GM23338 (cell line): ENCODE measurements around the gene PDHX. TPM values are rescaled to one million over a fixed set of nuclear protein-coding genes. Genes with fewer than 3 reads are reported as not detected.

ENCODE experiments used
- ATAC-seq: fragments of 200-7000 bp; cut with Tn5 transposase; 3 replicates; pipeline ENCODE4 v1.9.1; 2020
- DNase-seq: peaks from one replicate; pipeline ENCODE4 v3.0.0-alpha.2; 2015; ENCODE audit warnings: low spot score
- H2AFZ ChIP-seq: fragments of 200-600 bp; sonication (generic); 2 replicates; pipeline ENCODE4 v1.8.0; 2016; ENCODE audit warnings: antibody characterized with exemption, mild to moderate bottlenecking, moderate library complexity
- H3F3A ChIP-seq: fragments of 200-600 bp; sonication (generic); replicated peaks from 2 replicates; pipeline ENCODE4 v1.8.0; 2017; ENCODE audit warnings: antibody characterized with exemption, mixed run types, low read depth
- H3K27ac ChIP-seq: fragments of 200-600 bp; sonication (generic); 2 replicates; pipeline ENCODE4 v1.6.1; 2016; ENCODE audit warnings: low read depth
- H3K27me3 ChIP-seq: fragments of 200-600 bp; sonication (generic); 2 replicates; pipeline ENCODE4 v1.8.0; 2016; ENCODE audit warnings: mild to moderate bottlenecking, mixed run types, moderate library complexity; ENCODE audit not compliant: insufficient read depth
- H3K36me3 ChIP-seq: fragments of 200-600 bp; sonication (generic); 2 replicates; pipeline ENCODE4 v1.8.0; 2016; ENCODE audit warnings: mild to moderate bottlenecking; ENCODE audit not compliant: insufficient read depth
- H3K4me1 ChIP-seq: fragments of 200-600 bp; sonication (generic); 2 replicates; pipeline ENCODE4 v1.8.0; 2016; ENCODE audit warnings: mild to moderate bottlenecking, moderate library complexity; ENCODE audit not compliant: insufficient read depth
- H3K4me2 ChIP-seq: fragments of 200-600 bp; sonication (generic); 2 replicates; pipeline ENCODE4 v1.7.1; 2017; ENCODE audit warnings: mixed run types
- H3K4me3 ChIP-seq: fragments of 200-600 bp; sonication (generic); 2 replicates; pipeline ENCODE4 v1.6.1; 2016; ENCODE audit warnings: mixed run types
- H3K79me2 ChIP-seq: fragments of 200-600 bp; sonication (generic); replicated peaks from 2 replicates; pipeline ENCODE4 v1.8.0; 2017; ENCODE audit warnings: mild to moderate bottlenecking; ENCODE audit not compliant: insufficient read depth
- H3K9me2 ChIP-seq: fragments of 200-600 bp; sonication (generic); 2 replicates; pipeline ENCODE4 v1.8.0; 2017; ENCODE audit not compliant: insufficient read depth
- H4K20me1 ChIP-seq: fragments of 200-600 bp; sonication (generic); replicated peaks from 2 replicates; pipeline ENCODE4 v1.8.0; 2017; ENCODE audit warnings: mild to moderate bottlenecking; ENCODE audit not compliant: insufficient read depth
- H3K27ac Mint-ChIP-seq: 2 replicates; pipeline ENCODE4 v1.8.0; 2020; ENCODE audit warnings: inconsistent platforms, mild to moderate bottlenecking, moderate library complexity, mixed read lengths
- H3K27me3 Mint-ChIP-seq: 3 replicates; pipeline ENCODE4 v1.8.0; 2022; ENCODE audit warnings: low read depth, mild to moderate bottlenecking, moderate library complexity, mixed read lengths, inconsistent platforms; ENCODE audit not compliant: insufficient read depth, poor library complexity
- H3K36me3 Mint-ChIP-seq: 3 replicates; pipeline ENCODE4 v1.8.0; 2021; ENCODE audit warnings: low read depth, mild to moderate bottlenecking, inconsistent platforms, moderate library complexity, mixed read lengths
- H3K4me1 Mint-ChIP-seq: 3 replicates; pipeline ENCODE4 v1.8.0; 2020; ENCODE audit warnings: mild to moderate bottlenecking, inconsistent platforms, mixed read lengths
- H3K4me3 Mint-ChIP-seq: 3 replicates; pipeline ENCODE4 v1.8.0; 2021; ENCODE audit warnings: moderate library complexity, mild to moderate bottlenecking, inconsistent platforms, mixed read lengths
- H3K9me3 Mint-ChIP-seq: 3 replicates; pipeline ENCODE4 v1.8.0; 2020; ENCODE audit warnings: moderate library complexity, mild to moderate bottlenecking, inconsistent platforms, mixed read lengths
- CREB1 ChIP-seq: fragments of 250-450 bp; sonication (Bioruptor Pico); IDR thresholded peaks from 2 replicates; pipeline ENCODE4 v1.5.0; 2020; ENCODE audit warnings: low read depth, mild to moderate bottlenecking, moderate library complexity
- EZH2 ChIP-seq: fragments of 200-600 bp; sonication (generic); IDR thresholded peaks from one replicate; pipeline ENCODE4 v1.8.0; 2017; ENCODE audit warnings: antibody characterized with exemption, mild to moderate bottlenecking, low read depth; ENCODE audit not compliant: unreplicated experiment
- EZH2phosphoT487 ChIP-seq: fragments of 200-600 bp; sonication (generic); IDR thresholded peaks from one replicate; pipeline ENCODE4 v1.8.1; 2018; ENCODE audit warnings: antibody characterized with exemption; ENCODE audit not compliant: unreplicated experiment
- NANOG ChIP-seq: IDR thresholded peaks from 2 replicates; pipeline ENCODE4 v1.6.1; 2016; ENCODE audit warnings: antibody characterized with exemption, borderline replicate concordance
- POLR2AphosphoS5 ChIP-seq: IDR thresholded peaks from 2 replicates; pipeline ENCODE4 v1.6.1; 2016; ENCODE audit warnings: antibody characterized with exemption, low read depth
- ZNF331 ChIP-seq: fragments of 250-450 bp; sonication (Bioruptor Pico); IDR thresholded peaks from 2 replicates; pipeline ENCODE4 v1.5.0; 2020; ENCODE audit warnings: low read depth, mild to moderate bottlenecking, moderate library complexity
- polyA plus RNA-seq: library from polyadenylated mRNA; unstranded; fragments of >200 nt; fragmentation: Nextera tagmentation; extraction: Ambion mirVana; gene quantifications from 2 replicates; pipeline ENCODE4 v1.2.1, GENCODE V29; 2016
- total RNA-seq: library from RNA; depleted of rRNA; stranded (reverse); fragments of >200 nt; shearing (Covaris generic); gene quantifications from 2 replicates; pipeline ENCODE4 v1.2.3, GENCODE V29; 2014
- TF ChIP-seq, protein P1 (sequence below): fragments of 250-450 bp; sonication (Bioruptor Pico); IDR thresholded peaks from 2 replicates; pipeline ENCODE4 v1.5.0; 2020; ENCODE audit warnings: mild to moderate bottlenecking, moderate library complexity
- TF ChIP-seq, protein P2 (sequence below), 2 experiments: fragments of 200-600 bp in 1 of 2; sonication (generic) in 1 of 2; conservative IDR thresholded peaks; 2 replicates each; pipeline versions ENCODE4 v1.5.1 to v1.6.1; 2016 to 2017; ENCODE audit warnings: antibody characterized with exemption in 2 of 2, low read depth in 2 of 2, mild to moderate bottlenecking in 2 of 2, moderate library complexity in 1 of 2
- TF ChIP-seq, protein P3 (sequence below): IDR thresholded peaks from one replicate; pipeline ENCODE4 v1.6.1; 2018; ENCODE audit warnings: antibody characterized with exemption; ENCODE audit not compliant: unreplicated experiment

The PDHX gene
- total and polyA plus RNA-seq, 2 experiments from 2014 or later = 36.9 to 40.2 TPM

DNA sequence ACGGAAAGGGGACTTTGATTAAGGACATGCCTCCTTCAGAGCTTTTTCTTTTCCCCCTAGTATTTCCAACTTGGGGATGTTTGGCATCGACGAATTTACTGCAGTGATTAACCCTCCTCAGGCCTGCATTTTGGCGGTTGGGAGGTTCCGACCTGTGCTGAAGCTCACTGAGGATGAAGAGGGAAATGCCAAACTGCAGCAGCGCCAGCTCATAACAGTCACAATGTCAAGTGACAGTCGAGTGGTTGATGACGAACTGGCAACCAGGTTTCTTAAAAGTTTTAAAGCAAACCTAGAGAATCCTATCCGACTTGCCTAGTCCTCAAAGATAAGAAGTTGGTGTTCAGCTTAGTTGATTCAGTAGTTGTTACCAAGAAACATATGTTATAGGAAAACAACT is 78.4 kb downstream of the PDHX start:
- H3K79me2 ChIP-seq = no peaks in the 10 kb centered on the region
- no peak overlapping the region for H3K27ac ChIP-seq
- Mint-ChIP-seq H3K9me3 (no peaks in the 10 kb centered on the region), H3K4me1 (no peaks in the 10 kb centered on the region), H3K27ac (no peak overlapping the region), H3K36me3 (no peaks in the 10 kb centered on the region), H3K4me3 (no peak overlapping the region), H3K27me3 (no peaks in the 10 kb centered on the region)
- no peaks in the 10 kb centered on the region for H4K20me1 ChIP-seq
- TF ChIP-seq NANOG = no peak
- TF ChIP-seq CREB1 (CRISPR knock-in tag) = no peak
- TF ChIP-seq EZH2phosphoT487 = no peak
- no peak overlapping the region for H3K4me3 ChIP-seq
- no peaks in the 10 kb centered on the region for H3K9me2 ChIP-seq
- no peaks in the 10 kb centered on the region for H3K27me3 ChIP-seq
- H3K36me3 ChIP-seq = no peaks in the 10 kb centered on the region
- H3F3A ChIP-seq = no peaks in the 10 kb centered on the region
- no peak overlapping the region for H2AFZ ChIP-seq
- no peak for ATAC-seq
- H3K4me1 ChIP-seq = no peaks in the 10 kb centered on the region
- H3K4me2 ChIP-seq = no peak overlapping the region
- no peak for DNase-seq

DNA sequence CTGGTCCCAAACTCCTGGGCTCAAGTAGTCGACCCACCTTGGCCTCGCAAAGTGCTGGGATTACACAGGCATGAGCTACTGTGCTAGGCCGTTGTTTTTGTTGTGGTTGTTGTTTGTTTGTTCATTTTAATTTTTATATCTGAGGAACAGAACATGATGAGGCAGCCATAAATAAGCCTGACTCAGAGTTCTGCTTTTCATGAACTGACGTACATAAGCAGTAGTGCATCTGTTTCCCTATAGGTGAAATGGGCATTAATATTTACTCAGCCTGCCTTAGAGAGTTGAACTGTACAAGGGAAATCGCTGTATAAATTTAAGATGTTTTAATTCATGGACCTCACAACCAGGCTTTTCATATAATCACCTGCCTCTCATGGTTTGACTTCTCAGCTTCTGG is 80.5 kb downstream of the PDHX start:
- Histone ChIP-seq H3K36me3 (no peaks in the 10 kb centered on the region), H3K9me2 (no peaks in the 10 kb centered on the region), H3K27me3 (no peaks in the 10 kb centered on the region), H2AFZ (no peak overlapping the region), H3K27ac (no peak overlapping the region), H4K20me1 (no peaks in the 10 kb centered on the region), H3K4me1 (no peaks in the 10 kb centered on the region), H3K4me3 (no peak overlapping the region), H3K79me2 (no peaks in the 10 kb centered on the region), H3K4me2 (no peak overlapping the region), H3F3A (no peaks in the 10 kb centered on the region)
- H3K9me3 Mint-ChIP-seq = no peaks in the 10 kb centered on the region
- H3K4me3 Mint-ChIP-seq = no peak overlapping the region
- DNase-seq = no peak
- no peaks in the 10 kb centered on the region for H3K4me1 Mint-ChIP-seq
- no peak for ATAC-seq
- no peaks in the 10 kb centered on the region for H3K36me3 Mint-ChIP-seq
- H3K27me3 Mint-ChIP-seq = no peaks in the 10 kb centered on the region
- H3K27ac Mint-ChIP-seq = no peak overlapping the region
- TF ChIP-seq, protein P1, sequence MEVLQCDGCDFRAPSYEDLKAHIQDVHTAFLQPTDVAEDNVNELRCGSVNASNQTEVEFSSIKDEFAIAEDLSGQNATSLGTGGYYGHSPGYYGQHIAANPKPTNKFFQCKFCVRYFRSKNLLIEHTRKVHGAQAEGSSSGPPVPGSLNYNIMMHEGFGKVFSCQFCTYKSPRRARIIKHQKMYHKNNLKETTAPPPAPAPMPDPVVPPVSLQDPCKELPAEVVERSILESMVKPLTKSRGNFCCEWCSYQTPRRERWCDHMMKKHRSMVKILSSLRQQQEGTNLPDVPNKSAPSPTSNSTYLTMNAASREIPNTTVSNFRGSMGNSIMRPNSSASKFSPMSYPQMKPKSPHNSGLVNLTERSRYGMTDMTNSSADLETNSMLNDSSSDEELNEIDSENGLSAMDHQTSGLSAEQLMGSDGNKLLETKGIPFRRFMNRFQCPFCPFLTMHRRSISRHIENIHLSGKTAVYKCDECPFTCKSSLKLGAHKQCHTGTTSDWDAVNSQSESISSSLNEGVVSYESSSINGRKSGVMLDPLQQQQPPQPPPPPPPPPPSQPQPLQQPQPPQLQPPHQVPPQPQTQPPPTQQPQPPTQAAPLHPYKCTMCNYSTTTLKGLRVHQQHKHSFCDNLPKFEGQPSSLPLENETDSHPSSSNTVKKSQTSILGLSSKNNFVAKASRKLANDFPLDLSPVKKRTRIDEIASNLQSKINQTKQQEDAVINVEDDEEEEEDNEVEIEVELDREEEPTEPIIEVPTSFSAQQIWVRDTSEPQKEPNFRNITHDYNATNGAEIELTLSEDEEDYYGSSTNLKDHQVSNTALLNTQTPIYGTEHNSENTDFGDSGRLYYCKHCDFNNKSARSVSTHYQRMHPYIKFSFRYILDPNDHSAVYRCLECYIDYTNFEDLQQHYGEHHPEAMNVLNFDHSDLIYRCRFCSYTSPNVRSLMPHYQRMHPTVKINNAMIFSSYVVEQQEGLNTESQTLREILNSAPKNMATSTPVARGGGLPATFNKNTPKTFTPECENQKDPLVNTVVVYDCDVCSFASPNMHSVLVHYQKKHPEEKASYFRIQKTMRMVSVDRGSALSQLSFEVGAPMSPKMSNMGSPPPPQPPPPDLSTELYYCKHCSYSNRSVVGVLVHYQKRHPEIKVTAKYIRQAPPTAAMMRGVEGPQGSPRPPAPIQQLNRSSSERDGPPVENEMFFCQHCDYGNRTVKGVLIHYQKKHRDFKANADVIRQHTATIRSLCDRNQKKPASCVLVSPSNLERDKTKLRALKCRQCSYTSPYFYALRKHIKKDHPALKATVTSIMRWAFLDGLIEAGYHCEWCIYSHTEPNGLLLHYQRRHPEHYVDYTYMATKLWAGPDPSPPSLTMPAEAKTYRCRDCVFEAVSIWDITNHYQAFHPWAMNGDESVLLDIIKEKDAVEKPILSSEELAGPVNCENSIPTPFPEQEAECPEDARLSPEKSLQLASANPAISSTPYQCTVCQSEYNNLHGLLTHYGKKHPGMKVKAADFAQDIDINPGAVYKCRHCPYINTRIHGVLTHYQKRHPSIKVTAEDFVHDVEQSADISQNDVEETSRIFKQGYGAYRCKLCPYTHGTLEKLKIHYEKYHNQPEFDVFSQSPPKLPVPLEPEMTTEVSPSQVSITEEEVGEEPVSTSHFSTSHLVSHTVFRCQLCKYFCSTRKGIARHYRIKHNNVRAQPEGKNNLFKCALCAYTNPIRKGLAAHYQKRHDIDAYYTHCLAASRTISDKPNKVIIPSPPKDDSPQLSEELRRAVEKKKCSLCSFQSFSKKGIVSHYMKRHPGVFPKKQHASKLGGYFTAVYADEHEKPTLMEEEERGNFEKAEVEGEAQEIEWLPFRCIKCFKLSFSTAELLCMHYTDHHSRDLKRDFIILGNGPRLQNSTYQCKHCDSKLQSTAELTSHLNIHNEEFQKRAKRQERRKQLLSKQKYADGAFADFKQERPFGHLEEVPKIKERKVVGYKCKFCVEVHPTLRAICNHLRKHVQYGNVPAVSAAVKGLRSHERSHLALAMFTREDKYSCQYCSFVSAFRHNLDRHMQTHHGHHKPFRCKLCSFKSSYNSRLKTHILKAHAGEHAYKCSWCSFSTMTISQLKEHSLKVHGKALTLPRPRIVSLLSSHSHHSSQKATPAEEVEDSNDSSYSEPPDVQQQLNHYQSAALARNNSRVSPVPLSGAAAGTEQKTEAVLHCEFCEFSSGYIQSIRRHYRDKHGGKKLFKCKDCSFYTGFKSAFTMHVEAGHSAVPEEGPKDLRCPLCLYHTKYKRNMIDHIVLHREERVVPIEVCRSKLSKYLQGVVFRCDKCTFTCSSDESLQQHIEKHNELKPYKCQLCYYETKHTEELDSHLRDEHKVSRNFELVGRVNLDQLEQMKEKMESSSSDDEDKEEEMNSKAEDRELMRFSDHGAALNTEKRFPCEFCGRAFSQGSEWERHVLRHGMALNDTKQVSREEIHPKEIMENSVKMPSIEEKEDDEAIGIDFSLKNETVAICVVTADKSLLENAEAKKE (CRISPR knock-in tag) = no peak
- TF ChIP-seq NANOG (no peak), EZH2phosphoT487 (no peak), ZNF331 (no peak), EZH2 (no peak), CREB1 (CRISPR knock-in tag) (no peak), POLR2AphosphoS5 (no peak)
- TF ChIP-seq, protein P2, sequence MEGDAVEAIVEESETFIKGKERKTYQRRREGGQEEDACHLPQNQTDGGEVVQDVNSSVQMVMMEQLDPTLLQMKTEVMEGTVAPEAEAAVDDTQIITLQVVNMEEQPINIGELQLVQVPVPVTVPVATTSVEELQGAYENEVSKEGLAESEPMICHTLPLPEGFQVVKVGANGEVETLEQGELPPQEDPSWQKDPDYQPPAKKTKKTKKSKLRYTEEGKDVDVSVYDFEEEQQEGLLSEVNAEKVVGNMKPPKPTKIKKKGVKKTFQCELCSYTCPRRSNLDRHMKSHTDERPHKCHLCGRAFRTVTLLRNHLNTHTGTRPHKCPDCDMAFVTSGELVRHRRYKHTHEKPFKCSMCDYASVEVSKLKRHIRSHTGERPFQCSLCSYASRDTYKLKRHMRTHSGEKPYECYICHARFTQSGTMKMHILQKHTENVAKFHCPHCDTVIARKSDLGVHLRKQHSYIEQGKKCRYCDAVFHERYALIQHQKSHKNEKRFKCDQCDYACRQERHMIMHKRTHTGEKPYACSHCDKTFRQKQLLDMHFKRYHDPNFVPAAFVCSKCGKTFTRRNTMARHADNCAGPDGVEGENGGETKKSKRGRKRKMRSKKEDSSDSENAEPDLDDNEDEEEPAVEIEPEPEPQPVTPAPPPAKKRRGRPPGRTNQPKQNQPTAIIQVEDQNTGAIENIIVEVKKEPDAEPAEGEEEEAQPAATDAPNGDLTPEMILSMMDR (conservative IDR thresholded peaks at IDR 0.05; ENCODE audit: low read depth in 2 of 2) = no peak
- TF ChIP-seq, protein P3, sequence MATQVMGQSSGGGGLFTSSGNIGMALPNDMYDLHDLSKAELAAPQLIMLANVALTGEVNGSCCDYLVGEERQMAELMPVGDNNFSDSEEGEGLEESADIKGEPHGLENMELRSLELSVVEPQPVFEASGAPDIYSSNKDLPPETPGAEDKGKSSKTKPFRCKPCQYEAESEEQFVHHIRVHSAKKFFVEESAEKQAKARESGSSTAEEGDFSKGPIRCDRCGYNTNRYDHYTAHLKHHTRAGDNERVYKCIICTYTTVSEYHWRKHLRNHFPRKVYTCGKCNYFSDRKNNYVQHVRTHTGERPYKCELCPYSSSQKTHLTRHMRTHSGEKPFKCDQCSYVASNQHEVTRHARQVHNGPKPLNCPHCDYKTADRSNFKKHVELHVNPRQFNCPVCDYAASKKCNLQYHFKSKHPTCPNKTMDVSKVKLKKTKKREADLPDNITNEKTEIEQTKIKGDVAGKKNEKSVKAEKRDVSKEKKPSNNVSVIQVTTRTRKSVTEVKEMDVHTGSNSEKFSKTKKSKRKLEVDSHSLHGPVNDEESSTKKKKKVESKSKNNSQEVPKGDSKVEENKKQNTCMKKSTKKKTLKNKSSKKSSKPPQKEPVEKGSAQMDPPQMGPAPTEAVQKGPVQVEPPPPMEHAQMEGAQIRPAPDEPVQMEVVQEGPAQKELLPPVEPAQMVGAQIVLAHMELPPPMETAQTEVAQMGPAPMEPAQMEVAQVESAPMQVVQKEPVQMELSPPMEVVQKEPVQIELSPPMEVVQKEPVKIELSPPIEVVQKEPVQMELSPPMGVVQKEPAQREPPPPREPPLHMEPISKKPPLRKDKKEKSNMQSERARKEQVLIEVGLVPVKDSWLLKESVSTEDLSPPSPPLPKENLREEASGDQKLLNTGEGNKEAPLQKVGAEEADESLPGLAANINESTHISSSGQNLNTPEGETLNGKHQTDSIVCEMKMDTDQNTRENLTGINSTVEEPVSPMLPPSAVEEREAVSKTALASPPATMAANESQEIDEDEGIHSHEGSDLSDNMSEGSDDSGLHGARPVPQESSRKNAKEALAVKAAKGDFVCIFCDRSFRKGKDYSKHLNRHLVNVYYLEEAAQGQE = no peak
